Central memory CD4-positive, alpha-beta T cell (primary cell): ENCODE measurements around the gene METRN.
A peak's percentile ranks its signal among the peaks of the same experiment; 100 is the strongest.

Source experiments
- DNase-seq: peaks from one replicate; pipeline ENCODE4 v3.0.0; 2022

Gene METRN

DNA sequence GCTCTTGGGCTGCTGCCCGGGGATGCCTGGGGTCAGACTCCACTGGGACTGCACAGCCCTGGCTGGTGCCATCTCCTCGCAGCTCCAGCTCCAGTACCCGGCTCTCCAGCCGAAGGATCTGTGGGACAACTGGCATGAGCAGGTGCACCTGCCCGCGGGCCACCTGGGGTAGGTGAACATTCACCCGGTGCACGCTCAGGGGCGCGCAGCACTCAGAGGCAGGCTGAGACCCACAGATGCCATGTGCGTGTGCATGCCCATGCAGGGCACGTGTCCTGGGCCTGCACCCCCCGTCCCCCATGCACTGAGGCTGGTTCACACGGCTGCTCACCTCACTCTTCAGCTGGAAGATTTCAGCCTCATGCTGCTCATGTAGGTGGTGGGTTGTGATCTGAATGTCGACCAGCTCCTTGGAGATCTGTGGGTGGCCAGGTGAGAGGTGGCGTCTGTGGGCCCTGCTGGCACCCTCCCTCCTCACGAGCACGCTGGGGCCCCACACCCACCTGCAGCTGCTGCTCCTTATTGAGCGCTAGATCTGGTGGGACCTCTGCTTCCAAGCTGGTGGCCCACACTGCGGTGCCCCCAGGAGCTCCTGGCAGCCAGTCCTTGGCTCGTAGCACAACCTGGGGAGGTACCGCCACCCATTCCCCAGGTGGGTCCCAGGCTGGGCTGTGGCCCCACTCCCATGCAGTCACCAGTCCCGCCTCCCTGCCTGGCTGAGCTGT is 10.7 kb downstream of the METRN start:
- DNase-seq = no peak

DNA sequence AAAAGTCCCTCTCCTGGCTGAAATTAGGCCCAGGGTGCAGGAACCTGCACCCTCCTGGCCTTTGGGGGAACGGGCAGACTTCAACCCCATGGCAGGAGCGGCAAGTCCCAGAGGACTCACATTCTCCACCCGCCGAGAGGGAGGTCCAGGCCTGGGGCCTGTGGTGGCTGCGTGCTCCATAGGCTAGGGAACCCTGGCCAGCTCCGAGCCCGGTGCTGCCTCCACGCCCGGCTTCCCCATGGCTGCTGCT is 11.2 kb downstream of the METRN start:
- DNase-seq = no peak

DNA sequence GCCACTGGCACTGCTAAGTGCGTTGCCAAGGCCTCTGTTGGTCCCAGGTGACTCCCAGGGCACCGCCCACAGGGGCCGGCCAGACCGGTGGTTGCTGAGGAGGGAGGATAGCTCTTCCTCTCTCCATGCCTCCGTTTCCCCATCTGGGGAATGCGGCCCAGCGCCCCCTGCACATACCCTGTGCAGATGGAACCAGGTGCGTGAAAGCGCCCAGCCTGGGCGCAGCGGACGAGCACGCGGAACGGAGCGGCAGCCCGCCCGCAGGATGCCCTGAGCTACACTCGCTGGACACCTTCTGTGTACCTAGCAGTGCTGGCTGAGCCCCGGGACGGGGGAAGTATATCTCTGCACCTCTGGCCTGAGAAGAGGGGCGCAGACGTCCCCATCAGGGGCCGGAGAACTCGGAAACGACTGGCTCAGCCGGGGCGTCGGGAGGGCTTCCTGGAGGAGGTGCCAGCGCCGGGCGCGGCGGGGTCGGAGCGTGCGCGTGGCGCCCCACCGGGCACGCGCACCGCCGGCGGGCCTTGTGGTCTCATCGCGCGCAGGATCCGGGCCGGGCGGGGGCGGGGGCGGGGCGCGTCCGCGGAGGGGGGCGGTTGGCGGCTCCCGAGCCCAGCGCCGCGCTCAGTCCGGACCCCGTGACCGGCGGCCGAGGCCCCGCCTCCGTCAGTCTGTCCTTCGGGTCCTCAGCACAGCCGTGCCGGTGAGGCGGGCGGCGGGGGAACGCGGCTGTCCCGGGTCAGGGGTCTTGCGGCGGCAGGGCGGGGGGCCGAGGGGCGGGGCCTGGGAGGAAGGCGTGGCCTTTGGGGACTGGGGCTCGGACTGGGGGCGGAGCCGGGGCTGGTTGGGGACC is 11.7 kb downstream of the METRN start, which contains the start of the genes CCDC78 and HAGHL:
Gene CCDC78 (minus strand): TSS at position 6 of the 853 bp plus-strand sequence. CDS start 76 bp downstream, outside the sequence.
Gene HAGHL (plus strand): TSS at position 669 of the 853 bp plus-strand sequence. CDS start 404 bp downstream, outside the sequence.
- peak; percentile 43 for DNase-seq

DNA sequence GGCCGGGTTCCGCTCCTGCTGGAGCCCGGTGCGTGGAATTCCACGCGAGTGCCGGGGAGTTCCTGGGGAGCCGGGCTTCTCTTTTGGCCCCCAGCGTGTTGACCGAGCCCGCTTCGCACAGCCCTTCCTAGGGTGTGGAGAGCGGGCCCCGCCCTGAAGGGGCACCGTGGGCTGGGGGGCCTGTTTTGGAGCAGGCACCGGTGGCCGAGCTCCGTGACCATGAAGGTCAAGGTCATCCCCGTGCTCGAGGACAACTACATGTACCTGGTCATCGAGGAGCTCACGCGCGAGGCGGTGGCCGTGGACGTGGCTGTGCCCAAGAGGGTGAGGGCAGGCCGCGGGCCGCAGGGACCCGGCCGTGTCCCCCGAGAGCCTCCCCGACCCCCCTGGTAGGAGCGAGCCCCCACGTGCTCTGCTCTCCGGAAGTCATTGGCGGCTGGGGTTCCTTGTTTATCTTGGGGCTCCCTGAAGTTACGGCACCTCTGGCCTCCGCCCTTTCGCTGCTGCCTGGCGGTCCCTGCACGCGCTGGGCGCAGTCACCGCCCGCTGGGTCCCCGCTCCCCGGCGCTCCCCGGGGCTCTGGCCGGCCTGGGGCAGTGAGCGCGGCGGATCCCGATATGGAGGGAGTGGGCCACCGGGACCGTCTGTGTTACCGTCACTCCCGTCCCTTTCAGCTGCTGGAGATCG is 12.5 kb downstream of the METRN start:
- DNase-seq = peak; percentile 14

DNA sequence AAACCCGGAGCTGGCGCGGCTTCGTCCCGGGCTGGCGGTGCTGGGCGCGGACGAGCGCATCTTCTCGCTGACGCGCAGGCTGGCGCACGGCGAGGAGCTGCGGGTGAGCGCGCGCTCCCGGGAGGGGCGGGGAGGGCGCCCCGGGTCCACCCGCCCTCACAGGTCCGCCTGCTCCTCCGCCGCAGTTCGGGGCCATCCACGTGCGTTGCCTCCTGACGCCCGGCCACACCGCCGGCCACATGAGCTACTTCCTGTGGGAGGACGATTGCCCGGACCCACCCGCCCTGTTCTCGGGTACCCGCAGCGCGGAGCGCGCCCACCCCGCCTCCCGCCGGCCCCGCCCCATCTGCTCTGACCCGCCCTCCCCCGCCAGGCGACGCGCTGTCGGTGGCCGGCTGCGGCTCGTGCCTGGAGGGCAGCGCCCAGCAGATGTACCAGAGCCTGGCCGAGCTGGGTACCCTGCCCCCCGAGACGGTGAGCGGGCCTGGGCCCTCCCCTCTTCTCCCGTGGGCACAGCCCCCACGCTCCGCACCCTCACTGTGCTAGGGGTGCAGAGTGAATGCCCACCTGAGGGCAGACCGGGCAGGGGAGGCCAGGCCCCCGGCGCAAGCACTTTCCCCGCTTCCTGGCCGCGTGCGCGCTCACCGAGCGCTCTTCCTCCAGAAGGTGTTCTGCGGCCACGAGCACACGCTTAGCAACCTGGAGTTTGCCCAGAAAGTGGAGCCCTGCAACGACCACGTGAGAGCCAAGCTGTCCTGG is 13.4 kb downstream of the METRN start:
- DNase-seq = peak; percentile 62

DNA sequence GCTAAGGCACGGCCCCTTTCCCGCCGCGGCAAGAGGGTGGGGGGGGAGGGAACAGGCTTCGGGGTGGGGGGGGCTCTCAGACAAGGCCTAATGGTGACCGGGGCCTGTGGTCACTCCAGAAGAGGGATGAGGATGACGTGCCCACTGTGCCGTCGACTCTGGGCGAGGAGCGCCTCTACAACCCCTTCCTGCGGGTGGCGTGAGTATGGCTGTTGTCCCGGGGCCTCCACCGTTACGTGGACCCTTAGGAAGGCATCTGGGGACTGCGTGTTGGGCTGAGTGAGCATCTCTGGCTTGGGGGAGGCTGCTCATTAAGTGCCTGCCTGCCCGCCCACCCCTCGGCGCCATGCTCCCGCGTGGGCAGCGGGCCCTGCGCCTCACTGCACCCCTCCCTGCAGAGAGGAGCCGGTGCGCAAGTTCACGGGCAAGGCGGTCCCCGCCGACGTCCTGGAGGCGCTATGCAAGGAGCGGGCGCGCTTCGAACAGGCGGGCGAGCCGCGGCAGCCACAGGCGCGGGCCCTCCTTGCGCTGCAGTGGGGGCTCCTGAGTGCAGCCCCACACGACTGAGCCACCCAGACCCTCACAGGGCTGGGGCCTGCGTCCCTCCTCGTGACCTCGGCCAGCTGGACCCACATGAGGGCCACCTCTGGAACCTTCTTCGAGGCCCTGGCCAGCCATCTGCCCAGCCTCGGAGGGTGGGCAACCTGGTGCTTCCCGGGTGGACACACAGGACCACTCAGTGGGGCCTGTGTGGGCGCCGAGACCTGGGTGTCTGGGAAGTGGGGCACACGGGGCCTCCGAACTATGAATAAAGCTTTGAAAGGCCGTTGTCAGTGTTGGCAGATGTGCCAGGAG is 14.2 kb downstream of the METRN start:
- no peak for DNase-seq

DNA sequence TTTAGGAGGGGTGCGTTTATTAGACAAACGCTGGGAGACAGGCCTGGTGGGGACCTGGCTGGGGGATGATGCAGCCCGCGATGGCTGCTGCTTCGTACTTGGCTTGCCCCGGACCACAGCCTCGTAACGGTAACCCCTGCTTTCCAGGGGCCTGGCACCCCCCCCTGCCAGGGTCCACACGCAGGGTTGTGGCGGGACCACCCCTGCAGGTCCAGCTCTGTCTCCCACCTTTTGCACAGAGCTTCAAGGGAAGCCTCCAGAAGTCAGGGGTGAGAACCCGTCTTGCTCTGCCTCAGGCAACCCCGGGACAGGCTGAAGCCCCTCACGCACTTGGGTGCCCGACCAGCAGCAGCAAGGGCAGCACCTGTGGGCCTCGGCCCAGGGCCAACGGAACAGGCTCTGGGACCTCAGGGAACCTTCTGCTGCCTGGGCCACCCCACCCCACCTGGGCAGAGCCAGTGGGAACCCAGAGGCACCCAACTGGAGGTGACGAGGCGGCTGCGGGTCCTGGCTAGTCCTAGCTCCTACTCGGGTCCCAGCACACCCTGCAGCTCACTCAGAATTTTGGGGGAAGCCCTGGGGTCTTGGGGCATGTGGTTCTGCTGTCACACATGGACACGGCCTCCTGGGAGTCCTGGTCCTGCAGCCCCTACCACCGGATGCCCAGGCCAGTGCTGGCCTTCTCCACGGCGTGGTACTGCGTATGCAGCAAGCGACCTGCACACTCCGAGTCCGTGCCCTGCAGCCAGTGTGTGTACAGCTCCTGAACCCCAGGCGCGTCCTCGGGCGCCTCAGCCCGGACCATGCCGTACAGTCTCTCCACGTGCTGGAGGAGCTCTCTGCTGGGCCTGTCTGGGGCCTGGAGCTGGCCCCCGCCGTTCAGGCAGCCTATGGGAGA is 15.1 kb downstream of the METRN start:
- no peak for DNase-seq

DNA sequence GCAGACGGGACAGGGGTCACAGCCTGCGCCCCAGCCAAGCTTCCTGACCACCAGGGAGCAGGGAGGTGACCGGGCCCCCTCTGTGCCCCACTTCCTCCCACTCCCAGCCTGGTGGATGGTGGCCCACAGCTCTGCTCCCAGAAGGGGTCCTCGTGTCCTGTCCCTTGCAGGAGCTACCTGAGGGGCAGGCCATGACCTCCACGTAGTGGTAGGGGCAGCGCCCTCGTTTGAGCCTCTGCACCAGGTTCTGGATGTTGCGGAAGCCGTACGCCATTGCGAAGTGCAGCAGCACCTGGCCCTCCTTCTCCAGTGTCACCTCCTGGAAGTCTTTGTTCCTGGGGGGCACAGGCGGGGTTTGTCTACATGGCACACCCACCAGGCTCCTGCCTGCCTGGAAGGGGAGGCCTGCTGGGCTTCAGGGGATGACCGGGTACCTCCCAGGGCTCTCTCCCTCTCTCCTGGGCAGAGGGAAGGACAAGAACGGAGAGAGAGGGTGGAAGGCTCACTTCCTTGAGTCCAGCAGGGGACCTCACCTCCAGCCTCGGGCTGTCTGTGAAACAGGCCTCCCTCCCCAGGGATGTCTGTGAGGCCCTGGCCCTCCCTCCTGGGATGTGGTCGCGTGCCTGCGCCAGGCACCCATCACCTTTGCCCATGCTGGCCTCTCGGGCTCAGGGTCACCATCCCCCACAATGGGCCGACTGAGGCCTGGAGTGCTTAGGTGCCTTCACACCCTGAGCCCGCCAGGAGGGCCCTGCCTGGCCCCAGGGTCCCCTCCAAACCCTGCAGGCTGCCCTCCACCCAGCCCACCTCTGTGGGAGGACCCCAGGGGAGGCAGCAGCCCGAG is 16.0 kb downstream of the METRN start:
- DNase-seq = no peak

DNA sequence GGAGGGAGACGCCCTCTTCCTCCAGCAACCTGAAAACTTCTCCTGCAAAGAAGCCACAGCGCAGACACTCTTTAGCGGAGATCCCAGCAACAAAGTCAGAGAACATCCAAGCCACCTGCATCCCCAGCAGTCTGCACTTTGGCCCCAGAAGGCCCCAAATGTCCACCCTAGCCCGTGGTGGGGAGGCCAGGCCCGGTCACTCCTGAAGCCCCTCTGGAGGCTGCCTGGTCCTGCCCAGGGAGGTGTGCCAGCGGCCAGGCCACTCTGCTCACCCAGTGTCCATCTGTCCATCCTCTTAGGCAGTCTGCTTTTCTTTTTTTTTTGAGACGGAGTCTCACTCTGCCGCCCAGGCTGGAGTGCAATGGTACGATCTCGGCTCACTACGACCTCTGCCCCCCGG is 17.4 kb downstream of the METRN start:
- no peak for DNase-seq

DNA sequence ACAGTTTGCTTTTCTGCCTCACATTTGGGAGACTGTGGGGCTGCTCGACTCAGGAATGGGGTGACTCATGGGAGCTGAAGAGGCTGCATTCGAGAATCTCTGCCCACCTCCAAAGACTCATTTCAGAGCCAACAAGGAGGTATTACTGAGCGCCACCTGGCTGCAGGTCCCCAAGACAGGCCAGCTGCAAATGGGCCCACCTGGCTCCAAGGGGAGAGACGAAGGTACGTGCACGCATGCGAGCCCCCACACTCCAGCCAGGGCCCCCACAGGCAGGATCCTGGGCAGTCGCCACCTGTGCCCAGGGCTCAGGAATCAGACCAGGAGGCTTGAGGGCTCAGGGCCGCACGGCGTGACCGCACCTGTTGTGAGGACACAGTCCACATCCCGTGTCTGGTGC is 18.0 kb downstream of the METRN start:
- DNase-seq = no peak

DNA sequence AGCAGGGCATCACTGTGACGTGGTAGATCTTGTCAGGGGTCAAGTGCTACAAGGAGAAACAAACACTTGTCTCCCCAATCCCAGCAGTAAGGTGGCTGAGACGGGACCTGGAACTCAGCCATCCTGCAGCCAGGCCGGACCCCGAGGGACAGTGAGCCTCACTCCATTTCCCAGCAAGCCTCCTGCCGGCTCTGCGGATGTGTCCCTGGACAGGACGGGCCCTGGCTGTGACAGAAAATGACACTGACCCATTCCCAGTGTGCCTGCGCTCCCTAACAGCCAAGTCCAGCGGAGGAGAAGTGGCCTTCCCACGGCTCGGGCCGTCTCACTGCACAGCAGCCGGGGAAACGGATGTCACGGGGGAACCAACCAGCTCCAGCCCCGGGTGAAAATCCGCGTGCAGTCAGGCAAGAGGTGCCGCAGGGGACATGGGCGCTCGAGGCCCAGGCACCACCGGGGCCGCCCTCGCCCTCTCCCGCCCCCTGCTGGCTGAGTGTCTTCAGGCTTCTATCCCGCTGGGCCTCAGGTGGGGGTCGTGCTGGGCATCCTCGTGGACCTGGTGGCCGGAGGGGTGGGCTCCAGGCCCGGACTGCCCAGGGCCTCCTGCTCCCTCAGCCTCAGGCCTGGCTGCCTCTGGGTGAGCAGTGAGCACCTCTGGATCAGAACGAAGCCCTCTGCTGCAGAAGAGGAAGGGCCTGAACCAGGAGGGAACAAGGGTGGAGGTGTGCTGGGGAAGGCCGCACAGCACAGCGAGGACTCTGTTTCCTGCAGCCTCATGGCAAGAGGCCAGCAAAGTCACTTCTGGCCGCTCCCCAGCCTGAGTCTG is 18.7 kb downstream of the METRN start:
- no peak for DNase-seq

DNA sequence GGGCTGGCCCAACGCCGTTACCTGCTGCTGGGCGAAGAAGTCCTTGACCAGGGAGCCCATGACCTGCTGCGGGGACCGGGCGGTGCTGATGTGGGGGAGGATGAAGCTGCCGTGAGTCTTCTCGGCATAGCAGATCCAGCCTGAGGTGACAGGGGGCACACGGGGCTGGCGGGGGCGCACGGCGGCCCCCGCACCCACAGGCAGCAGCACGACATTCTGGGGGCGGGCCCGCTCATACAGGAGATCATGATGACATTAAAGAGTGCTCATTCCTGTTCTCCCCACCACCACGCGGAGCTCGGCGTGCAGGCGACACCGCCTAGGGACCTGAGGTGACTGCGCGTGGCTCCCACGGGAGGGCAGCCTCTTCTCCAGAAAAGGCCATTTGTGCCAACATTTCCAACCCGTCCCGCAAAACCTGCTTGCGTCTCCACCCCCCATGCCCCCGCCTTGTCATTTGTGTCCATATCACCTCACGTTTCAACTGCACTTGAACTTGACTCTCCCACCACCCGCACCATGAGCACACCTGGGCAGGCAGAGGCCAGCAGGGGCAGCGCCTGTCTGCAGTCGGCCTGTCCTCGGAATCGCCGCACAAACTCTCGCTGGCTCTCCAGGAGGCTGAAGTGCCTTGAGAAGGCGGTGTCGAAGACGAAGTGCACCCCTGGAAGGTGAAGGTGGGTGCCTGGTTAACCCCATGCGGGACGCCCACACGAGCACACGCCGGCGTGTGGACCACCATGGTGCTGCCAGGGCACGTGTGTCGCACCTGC is 19.5 kb downstream of the METRN start:
- no peak for DNase-seq

DNA sequence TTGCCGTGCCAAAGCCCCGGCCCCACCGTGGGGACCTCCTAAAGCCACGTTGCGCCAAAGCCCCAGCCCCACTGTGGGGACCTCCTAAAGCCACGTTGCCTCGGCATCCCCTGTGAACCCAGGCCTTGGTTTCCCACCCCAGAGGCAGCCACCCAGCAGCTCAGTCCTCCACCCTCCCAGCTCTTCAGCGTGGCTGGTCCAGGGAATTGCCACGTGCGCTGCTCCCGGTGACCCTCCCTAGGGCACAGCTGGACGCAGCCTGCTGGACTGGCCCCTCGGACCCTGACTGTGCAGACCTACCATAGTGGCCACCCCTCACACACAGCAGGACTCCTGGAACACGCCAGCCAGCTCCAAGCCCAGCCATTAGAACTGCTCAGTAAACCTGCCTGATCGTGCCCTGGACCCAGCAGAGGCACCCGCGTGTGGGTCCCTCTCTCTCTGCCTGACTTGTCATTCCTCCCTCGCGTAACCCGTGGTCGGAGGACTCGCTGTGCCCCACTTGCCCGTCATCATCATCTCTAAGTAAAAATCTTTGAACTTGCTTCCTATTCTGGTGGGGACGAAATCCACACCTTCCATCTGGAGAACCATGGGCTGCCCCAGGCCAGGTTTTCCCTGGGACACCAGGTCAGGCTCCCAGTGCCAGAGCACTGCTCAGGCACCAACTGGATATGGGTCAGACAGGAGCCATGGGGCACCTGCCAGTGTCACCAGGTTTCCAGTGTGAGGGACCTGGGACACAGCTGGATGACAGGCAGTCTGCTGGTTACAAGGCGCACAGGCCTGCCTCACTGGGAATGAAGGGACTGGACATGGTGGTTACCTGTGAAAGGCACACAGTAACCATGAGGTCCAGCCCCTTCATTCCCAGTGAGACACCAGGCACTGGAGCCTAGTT is 20.3 kb downstream of the METRN start:
- no peak for DNase-seq

DNA sequence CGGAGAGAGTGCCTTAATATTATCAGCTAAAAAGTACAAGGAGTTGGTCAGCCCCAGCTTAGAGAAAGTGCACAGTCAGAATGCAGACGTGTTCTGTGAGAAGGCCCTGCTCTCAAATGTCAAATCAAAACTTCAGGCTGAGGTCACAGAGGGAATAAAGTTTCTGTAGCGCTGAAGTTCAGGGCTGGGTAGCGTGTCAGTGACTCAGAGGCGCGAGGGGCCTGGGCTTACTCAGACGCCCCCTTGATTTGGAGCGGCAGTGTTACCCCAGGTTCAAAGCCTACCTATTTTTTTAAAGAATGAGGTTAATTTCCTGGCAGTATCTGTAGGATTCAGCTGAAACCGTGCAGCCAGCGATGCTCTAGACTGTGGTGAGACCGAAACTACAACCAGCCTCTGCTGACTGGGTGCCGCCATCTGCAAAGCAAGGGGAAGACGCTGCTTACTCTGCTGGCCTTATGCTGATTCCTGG is 21.1 kb downstream of the METRN start:
- DNase-seq = no peak

DNA sequence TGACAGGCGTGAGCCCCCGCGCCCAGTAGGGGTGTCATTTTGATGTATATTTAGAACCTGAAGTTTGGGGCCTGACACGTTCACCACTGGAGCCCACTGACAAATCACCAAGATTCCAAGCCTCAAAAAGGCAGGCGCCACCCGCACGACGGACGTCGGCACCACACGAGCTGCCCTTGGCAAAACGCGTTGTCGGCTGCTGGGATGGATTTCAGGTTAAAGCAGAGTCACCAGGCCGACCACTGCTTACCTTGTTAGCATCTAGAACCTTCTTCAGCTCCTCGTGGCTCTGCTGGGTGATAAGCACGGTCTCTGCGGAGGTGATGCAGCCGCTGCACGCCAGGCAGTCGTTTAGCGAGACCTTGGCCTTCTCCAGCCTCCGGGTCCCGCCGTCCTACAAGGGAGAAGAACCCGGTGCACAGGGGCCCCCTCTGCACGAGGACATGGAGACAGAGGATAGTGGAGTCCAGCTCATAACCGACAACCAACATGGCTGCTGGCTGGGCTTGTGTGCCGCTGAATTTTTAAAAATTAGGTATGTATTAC is 22.1 kb downstream of the METRN start:
- no peak for DNase-seq
